Measurements from ENCODE around the gene PAXX.

Gene PAXX

GRCh38 chr9:136988872-136989271 lies 3.4 kb upstream of the PAXX start:
- POLR2A ChIA-PET = no interaction called here
- DNase-seq (ENCODE audit: extremely low spot score) = no peak
- TF ChIP-seq FOXM1 (IDR thresholded peaks at IDR 0.05; ENCODE audit: borderline replicate concordance) (no peak), FOXA1 (IDR thresholded peaks at IDR 0.05) (no peak), L3MBTL2 (conservative IDR thresholded peaks at IDR 0.05) (no peak), BHLHE40 (IDR thresholded peaks at IDR 0.05; ENCODE audit: borderline replicate concordance) (no peak), ARNT (IDR thresholded peaks at IDR 0.05) (no peak), LEF1 (IDR thresholded peaks at IDR 0.05; ENCODE audit: borderline replicate concordance) (no peak), FOXK2 (IDR thresholded peaks at IDR 0.05) (no peak), NFRKB (IDR thresholded peaks at IDR 0.05) (no peak), CTBP1 (IDR thresholded peaks at IDR 0.05; ENCODE audit: borderline replicate concordance) (no peak), SP1 (IDR thresholded peaks at IDR 0.05) (no peak), PKNOX1 (IDR thresholded peaks at IDR 0.05) (no peak), TARDBP (IDR thresholded peaks at IDR 0.05) (no peak), SUZ12 (IDR thresholded peaks at IDR 0.05) (no peak), HDGF (IDR thresholded peaks at IDR 0.05; ENCODE audit: borderline replicate concordance) (no peak), ELF4 (IDR thresholded peaks at IDR 0.05) (no peak), ZNF384 (IDR thresholded peaks at IDR 0.05) (no peak)
- CTCF ChIA-PET = interaction anchor here (0.6 to 0.7 kb wide), 3 partner anchors 35 to 146 kb away, joined by 3 to 7 read pairs (median 4); no protein-coding TSS in a partner anchor

- TF ChIP-seq ARNT (IDR thresholded peaks at IDR 0.05) (no peak), FOXK2 (IDR thresholded peaks at IDR 0.05) (no peak), SP1 (IDR thresholded peaks at IDR 0.05) (no peak), CTBP1 (IDR thresholded peaks at IDR 0.05; ENCODE audit: borderline replicate concordance) (no peak), SUZ12 (IDR thresholded peaks at IDR 0.05) (no peak), ZNF384 (IDR thresholded peaks at IDR 0.05) (no peak), TARDBP (IDR thresholded peaks at IDR 0.05) (no peak), L3MBTL2 (conservative IDR thresholded peaks at IDR 0.05) (no peak), FOXM1 (IDR thresholded peaks at IDR 0.05; ENCODE audit: borderline replicate concordance) (no peak), FOXA1 (IDR thresholded peaks at IDR 0.05) (no peak)
- no peak for DNase-seq (ENCODE audit: extremely low spot score)
- ChIA-PET CTCF (no interaction called here), POLR2A (interaction anchor here (1.5 kb wide), 1 partner anchor 96 kb away, joined by 5 read pairs; the partner anchor contains the start of gene MAN1B1)
Measured at GRCh38 chr9:136990242-136990911, 1.8 kb upstream of the PAXX start.

- CTCF ChIA-PET = interaction anchor here (2.8 kb wide), 1 partner anchor 36 kb away, joined by 14 read pairs; the partner anchor contains the start of gene ABCA2
Measured at GRCh38 chr9:136992819-136993369, 672 bp downstream of the PAXX start.

GRCh38 chr9:136994180-136994887 lies 2.1 kb downstream of the PAXX start:
- ChIA-PET CTCF (interaction anchor here (1.0 to 2.8 kb wide), 2 partner anchors 35 to 46 kb away, joined by 4 to 14 read pairs; partner anchors contain the start of gene ABCA2), POLR2A (interaction anchor here (1.4 kb wide), 1 partner anchor 17 kb away, joined by 6 read pairs; no protein-coding TSS in a partner anchor)
- no peak for DNase-seq (ENCODE audit: extremely low spot score)
- TF ChIP-seq HDGF (IDR thresholded peaks at IDR 0.05; ENCODE audit: borderline replicate concordance) (no peak), ZNF384 (IDR thresholded peaks at IDR 0.05) (no peak)

More at GRCh38 chr9:136992819-136993369, 672 bp downstream of the PAXX start:
- no peak for DNase-seq (ENCODE audit: extremely low spot score)
- POLR2A ChIA-PET = interaction anchor here (0.6 to 2.0 kb wide), 16 partner anchors 9 to 94 kb away, joined by 3 to 23 read pairs (median 4); partner anchors contain the start of genes LCNL1, MAN1B1 and PTGDS
- TF ChIP-seq ARNT (IDR thresholded peaks at IDR 0.05) (no peak), TARDBP (IDR thresholded peaks at IDR 0.05) (no peak), NFRKB (IDR thresholded peaks at IDR 0.05) (no peak), CTBP1 (IDR thresholded peaks at IDR 0.05; ENCODE audit: borderline replicate concordance) (no peak), FOXK2 (IDR thresholded peaks at IDR 0.05) (no peak)

- CTCF ChIA-PET = no interaction called here
- TF ChIP-seq FOXA1 (IDR thresholded peaks at IDR 0.05) (no peak), L3MBTL2 (conservative IDR thresholded peaks at IDR 0.05) (no peak), HDGF (IDR thresholded peaks at IDR 0.05; ENCODE audit: borderline replicate concordance) (no peak), ARNT (IDR thresholded peaks at IDR 0.05) (no peak), FOXK2 (IDR thresholded peaks at IDR 0.05) (no peak), ZNF384 (IDR thresholded peaks at IDR 0.05) (no peak), LEF1 (IDR thresholded peaks at IDR 0.05; ENCODE audit: borderline replicate concordance) (no peak), SP1 (IDR thresholded peaks at IDR 0.05) (no peak), ELF4 (IDR thresholded peaks at IDR 0.05) (no peak), NFRKB (IDR thresholded peaks at IDR 0.05) (no peak), CTBP1 (IDR thresholded peaks at IDR 0.05; ENCODE audit: borderline replicate concordance) (no peak), SUZ12 (IDR thresholded peaks at IDR 0.05) (no peak), PKNOX1 (IDR thresholded peaks at IDR 0.05) (no peak), TARDBP (IDR thresholded peaks at IDR 0.05) (no peak), BHLHE40 (IDR thresholded peaks at IDR 0.05; ENCODE audit: borderline replicate concordance) (no peak), FOXM1 (IDR thresholded peaks at IDR 0.05; ENCODE audit: borderline replicate concordance) (no peak)
- no peak for DNase-seq (ENCODE audit: extremely low spot score)
- POLR2A ChIA-PET = no interaction called here
Measured at GRCh38 chr9:136994888-136995230, 2.6 kb downstream of the PAXX start.

GRCh38 chr9:136995362-136995761 lies 3.1 kb downstream of the PAXX start:
- no peak for DNase-seq (ENCODE audit: extremely low spot score)
- TF ChIP-seq FOXA1 (IDR thresholded peaks at IDR 0.05) = no peak
- TF ChIP-seq LEF1 (IDR thresholded peaks at IDR 0.05; ENCODE audit: borderline replicate concordance) = no peak
- no peak for TF ChIP-seq PKNOX1 (IDR thresholded peaks at IDR 0.05)
- TF ChIP-seq SUZ12 (IDR thresholded peaks at IDR 0.05) = no peak
- no peak for TF ChIP-seq L3MBTL2 (conservative IDR thresholded peaks at IDR 0.05)
- no peak for TF ChIP-seq SP1 (IDR thresholded peaks at IDR 0.05)
- TF ChIP-seq NFRKB (IDR thresholded peaks at IDR 0.05) = no peak
- POLR2A ChIA-PET = no interaction called here
- CTCF ChIA-PET = no interaction called here
